ENCODE results near the gene CRAMP1.

DNA sequence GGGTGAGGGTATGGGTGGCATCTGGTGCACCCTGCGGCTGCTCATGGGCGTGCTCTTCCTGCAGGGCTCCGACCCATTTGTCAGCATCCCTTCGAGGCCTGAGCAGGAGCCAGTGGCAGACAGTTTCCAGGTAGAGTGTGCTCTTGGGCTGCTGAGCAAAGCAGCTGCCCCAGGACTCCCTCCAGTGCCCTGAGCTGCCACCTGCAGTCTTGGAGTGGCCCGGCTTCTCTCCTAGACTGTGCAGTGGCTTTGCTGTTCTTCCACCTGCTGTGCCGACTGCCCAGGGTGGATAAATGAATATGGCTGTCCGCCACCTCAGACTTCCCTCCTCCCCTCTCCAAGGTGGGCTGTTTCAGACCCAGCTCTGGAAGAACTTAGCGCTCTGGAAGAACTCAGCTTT, 55.1 kb downstream of the CRAMP1 start:
- TF ChIP-seq, protein P1, sequence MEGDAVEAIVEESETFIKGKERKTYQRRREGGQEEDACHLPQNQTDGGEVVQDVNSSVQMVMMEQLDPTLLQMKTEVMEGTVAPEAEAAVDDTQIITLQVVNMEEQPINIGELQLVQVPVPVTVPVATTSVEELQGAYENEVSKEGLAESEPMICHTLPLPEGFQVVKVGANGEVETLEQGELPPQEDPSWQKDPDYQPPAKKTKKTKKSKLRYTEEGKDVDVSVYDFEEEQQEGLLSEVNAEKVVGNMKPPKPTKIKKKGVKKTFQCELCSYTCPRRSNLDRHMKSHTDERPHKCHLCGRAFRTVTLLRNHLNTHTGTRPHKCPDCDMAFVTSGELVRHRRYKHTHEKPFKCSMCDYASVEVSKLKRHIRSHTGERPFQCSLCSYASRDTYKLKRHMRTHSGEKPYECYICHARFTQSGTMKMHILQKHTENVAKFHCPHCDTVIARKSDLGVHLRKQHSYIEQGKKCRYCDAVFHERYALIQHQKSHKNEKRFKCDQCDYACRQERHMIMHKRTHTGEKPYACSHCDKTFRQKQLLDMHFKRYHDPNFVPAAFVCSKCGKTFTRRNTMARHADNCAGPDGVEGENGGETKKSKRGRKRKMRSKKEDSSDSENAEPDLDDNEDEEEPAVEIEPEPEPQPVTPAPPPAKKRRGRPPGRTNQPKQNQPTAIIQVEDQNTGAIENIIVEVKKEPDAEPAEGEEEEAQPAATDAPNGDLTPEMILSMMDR (IDR thresholded peaks at IDR 0.05): no peak
- no peak for TF ChIP-seq EZH2 (IDR thresholded peaks at IDR 0.05)

All from neural progenitor cell (in vitro differentiated cells).